IPS DF 19.7 (cell line): ENCODE measurements around the gene TMEM238.
A peak's percentile ranks its signal among the peaks of the same experiment; 100 is the strongest.
"Not testable (repeated sequence)": the region's sequence is repeated elsewhere in the genome, so short reads cannot be mapped to it uniquely, and the experiment has no call there.

Source experiments
- DNase-seq: peaks from one replicate; pipeline ENCODE4 v3.0.0-alpha.2; 2013; ENCODE audit warnings: low read depth, low spot score

The TMEM238 gene

GRCh38 chr19:55384131-55384919 lies at the start of gene TMEM238:
TSS of gene TMEM238 (minus strand) at chr19:55384292. CDS start at chr19:55384259, 33 bp downstream.
- DNase-seq = no peak

DNA sequence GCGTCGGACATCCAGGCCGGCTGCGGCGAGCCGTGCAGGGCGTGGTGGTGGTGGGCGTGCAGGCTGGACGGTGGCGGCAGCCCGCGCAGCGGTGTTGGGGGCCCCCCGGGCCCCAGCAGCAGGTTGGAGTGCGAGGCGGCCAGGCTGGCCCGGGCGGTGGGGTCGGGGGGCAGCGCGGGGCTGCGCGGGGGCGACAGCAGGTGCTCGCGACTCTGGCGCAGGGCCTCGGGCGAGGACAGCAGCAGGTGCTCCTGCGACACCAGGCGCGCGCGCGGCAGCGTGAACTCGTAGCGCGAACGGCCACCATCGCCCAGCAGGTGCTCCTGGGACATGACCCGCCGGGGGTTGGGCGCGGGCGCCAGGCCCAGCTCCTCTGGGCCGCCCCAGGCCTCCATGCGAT lies 49.2 kb upstream of the TMEM238 start:
- DNase-seq = no peak

DNA sequence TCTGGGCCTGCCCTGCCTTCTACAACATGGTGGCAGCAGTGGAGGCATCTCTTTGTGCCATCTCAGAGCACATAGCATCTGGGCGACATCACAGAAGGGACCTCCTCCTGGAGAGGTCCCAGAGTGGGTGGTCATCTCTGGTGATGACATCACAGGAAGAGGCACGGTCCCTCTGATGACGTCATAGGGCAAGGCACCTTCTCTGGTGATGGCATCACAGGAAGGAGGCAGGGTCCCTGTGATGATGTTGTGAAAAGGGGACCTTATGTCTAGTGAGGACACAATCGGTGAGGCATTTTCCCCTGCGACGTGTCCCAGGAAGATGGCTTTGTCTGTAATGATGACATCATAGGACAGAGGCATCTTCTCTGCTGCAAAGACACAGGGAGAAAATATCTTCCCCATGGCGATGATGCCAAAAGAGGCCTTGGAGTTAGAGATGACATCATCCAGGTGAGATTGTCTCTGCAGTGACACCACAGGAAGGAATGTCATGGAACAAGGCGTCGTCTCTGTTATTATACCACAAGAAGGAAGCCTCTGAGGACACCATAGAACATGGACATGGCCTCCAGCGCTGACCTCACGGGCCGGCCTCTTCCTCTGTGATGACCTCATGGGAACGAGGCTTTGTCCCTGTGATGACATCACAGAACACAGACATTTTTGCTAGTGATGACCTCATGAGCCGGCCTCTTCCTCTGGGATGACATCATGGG lies 48.3 kb upstream of the TMEM238 start:
- DNase-seq = no peak

GRCh38 chr19:55431183-55431582 lies 47.1 kb upstream of the TMEM238 start:
- DNase-seq = no peak

GRCh38 chr19:55426042-55426441 lies 42.0 kb upstream of the TMEM238 start:
- no peak for DNase-seq

GRCh38 chr19:55424518-55424917 lies 40.4 kb upstream of the TMEM238 start:
- DNase-seq = no peak

DNA sequence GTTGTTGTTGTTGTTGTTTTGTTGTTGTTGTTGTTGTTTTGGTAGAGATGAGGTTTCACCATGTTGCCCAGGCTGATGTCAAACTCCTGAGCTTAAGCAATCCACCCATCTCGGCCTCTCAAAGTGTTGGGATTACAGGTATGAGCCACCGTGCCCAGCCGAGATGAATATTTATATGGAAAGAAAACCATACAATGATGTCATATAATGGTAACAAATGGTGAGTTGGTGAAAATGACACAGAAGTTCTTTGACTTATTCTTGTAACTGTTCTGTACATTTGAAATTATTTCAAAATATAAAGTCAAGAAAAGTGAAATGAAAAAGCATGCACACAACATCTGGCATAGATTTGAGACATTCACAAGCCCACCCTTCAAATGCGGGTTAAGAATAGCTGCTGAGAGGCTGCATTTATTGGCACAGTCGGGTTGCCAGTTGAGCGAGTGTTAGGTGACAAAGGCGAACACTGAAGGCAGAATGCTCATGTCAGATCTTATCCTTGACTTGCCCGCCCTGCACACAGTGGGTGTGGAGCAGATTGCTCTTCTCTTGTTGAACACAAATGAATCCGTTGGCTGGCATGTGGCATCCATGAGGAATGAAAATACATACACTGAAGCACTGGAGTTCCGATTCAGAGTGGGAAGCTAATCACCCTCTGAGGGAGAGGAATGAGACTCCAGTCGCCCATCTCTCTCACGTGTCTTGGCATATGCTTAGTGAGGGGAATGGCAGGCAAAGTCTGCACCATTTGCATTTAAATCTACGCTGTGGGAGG lies 39.3 kb upstream of the TMEM238 start:
- DNase-seq = no peak

GRCh38 chr19:55421281-55421680 lies 37.2 kb upstream of the TMEM238 start:
- DNase-seq = not testable (repeated sequence)

GRCh38 chr19:55419624-55420236 lies 35.6 kb upstream of the TMEM238 start:
- no peak for DNase-seq

DNA sequence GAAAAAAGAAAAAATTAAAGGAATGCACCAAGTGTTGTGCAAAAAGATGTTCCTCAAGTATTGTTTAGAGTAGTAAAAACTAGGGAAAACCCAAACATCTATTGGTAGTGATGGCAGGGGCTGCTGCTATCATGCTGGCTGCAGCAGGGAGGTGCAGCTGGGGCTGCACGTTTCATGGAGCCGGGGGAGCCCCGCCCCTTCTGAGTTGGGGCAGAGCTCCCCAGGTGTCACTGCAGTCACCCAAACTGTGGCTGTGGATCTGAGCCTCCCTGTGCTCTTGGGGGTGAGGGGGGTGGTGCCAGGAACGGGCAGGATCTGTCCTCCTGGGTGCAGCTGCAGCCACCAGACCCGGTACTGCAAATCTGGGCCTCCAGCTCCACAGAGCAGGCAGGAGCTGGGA lies 35.0 kb upstream of the TMEM238 start:
- no peak for DNase-seq

DNA sequence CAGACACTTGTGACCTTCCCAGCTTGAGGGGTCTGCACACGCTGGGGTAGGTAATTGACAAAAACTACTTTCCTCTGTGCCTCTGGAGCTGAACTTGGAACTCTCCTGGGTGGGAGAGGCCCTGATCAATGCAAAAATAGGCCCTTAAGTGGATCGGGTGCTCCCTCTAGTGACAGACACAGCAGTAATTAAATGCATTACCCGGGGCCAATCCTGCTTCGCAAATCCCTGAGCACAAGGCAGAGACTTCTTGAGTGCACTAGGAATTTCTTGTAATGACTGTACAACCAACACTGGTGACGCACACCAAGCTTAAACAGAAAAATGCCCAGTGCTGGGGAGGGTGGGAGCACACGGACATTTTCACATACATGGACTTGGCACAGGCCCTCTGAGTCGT lies 34.1 kb upstream of the TMEM238 start:
- no peak for DNase-seq

DNA sequence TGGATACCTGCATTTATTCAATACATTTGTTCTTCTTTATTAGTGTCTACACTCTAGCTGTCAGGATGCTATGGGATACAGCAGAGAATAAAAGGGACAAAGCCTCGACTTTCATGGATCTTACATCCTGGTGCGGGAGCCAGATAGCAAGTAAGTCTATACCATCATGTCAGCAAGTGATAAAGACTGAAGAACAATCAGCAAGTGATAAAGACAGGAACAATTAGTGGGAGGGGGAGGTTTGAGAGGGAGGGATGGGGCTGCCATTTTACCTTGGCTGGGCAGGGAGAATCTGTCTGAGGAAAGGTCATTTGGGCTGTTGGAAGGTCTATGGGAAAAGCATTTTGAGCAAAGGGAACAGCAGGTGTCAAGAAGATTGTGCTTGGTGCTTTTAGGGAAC lies 26.1 kb upstream of the TMEM238 start:
- no peak for DNase-seq

DNA sequence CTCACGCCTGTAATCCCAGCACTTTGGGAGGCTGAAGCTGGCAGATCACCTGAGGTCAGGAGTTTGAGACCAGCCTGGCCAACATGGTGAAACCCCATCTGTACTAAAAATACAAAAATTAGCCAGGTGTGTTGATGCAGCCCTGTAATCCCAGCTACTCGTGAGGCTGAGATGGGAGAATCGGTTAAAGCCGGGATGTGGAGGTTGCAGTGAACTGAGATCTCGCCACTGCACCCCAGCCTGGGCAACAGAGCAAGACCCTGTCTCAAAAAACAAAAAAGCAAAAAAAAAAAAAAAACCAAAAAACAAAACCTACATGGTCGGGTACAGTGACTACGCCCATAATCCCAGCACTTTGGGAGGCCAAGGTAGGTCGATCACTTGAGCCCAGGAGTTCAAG lies 25.1 kb upstream of the TMEM238 start:
- not testable (repeated sequence) for DNase-seq

- no peak for DNase-seq
These were observed 24.4 kb upstream of the TMEM238 start for GRCh38 chr19:55408533-55408872.

GRCh38 chr19:55407800-55408532 lies 23.9 kb upstream of the TMEM238 start:
- DNase-seq = peak; percentile 99

DNA sequence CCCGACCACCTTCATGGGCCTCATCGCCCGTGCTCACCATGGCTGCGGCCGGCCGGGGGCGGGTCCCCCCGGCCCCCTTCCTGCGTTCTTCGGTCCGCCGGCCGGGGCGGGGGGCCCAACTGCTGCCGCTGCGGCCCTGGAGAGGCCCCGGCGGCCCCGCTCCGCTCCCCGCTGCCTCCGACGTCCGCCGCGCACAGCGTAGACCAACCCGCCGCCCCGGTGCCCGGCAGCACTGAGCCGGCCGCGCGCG lies 23.4 kb upstream of the TMEM238 start, which contains the start of gene UBE2S:
TSS of gene UBE2S (minus strand) at position 239 of the 250 bp plus-strand sequence. CDS start at position 40, 199 bp downstream.
- DNase-seq = not testable (repeated sequence)

GRCh38 chr19:55406826-55407549 lies 22.9 kb upstream of the TMEM238 start:
- DNase-seq = no peak

- DNase-seq = no peak
These were observed 22.2 kb upstream of the TMEM238 start for GRCh38 chr19:55406091-55406825.

DNA sequence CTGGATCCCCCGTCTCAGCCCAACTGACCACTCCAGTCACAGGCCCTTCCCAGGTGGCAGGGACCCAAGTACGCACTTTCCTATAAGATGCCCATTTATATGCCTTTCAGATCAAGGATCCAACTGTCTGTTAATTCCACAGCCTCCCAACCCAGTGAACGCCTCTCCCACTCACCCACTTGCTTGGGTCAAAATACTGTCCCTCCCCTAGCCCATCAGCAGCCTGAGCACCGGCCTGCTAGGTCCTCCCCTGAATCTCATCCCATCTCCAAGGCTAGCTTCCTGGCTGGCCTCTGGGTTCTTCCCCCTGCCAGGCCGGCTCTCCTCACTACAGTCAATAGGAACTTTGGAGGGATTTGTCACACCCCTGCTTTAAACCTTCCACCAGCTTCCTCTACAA lies 21.5 kb upstream of the TMEM238 start:
- no peak for DNase-seq

GRCh38 chr19:55402509-55402908 lies 18.4 kb upstream of the TMEM238 start:
- no peak for DNase-seq
